ENCODE data around the gene MCM10.

DNA sequence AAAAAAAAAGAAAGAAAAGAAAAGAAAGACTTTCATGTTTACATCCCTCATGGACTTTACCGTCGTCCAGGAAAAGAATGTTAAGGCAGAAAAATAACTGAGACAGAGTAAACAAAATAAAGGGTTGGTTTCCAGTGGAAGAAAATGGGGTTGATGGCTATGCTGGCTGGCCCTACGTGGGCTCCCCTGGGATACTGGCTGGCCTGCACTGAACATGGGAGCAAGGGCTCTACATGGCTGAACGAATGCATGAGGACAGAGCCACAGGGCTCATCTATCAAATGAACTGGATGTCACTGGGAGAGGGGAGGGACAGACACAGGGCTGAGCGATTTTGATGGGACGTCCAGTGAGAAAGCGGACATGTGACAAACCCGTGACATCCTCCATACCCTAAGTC is 75.3 kb downstream of the MCM10 start:
- TF ChIP-seq, protein P1, sequence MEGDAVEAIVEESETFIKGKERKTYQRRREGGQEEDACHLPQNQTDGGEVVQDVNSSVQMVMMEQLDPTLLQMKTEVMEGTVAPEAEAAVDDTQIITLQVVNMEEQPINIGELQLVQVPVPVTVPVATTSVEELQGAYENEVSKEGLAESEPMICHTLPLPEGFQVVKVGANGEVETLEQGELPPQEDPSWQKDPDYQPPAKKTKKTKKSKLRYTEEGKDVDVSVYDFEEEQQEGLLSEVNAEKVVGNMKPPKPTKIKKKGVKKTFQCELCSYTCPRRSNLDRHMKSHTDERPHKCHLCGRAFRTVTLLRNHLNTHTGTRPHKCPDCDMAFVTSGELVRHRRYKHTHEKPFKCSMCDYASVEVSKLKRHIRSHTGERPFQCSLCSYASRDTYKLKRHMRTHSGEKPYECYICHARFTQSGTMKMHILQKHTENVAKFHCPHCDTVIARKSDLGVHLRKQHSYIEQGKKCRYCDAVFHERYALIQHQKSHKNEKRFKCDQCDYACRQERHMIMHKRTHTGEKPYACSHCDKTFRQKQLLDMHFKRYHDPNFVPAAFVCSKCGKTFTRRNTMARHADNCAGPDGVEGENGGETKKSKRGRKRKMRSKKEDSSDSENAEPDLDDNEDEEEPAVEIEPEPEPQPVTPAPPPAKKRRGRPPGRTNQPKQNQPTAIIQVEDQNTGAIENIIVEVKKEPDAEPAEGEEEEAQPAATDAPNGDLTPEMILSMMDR (IDR thresholded peaks at IDR 0.05; ENCODE audit: low read length), result no peak
- TF ChIP-seq EZH2phosphoT487 (IDR thresholded peaks at IDR 0.05; ENCODE audit: low read length), result no peak
- TF ChIP-seq EZH2 (optimal IDR thresholded peaks at IDR 0.05; ENCODE audit: low read depth, low read length), result no peak

All from MM.1S (cell line).